DLD1 (cell line): ENCODE data around the gene SNX30.

ENCODE experiments used
- in situ Hi-C: cut with HindIII; loops from 2 replicates; pipeline ENCODE4 v1.10.0; 2017; ENCODE audit warnings: low sequenced_read_pairs

Gene SNX30

GRCh38 chr9:112873773-112874405, 123.3 kb downstream of the SNX30 start:
- in situ Hi-C loops: no loop called here

GRCh38 chr9:112878752-112879151, 128.2 kb downstream of the SNX30 start:
- in situ Hi-C loops: no loop called here

- in situ Hi-C loops: no loop called here
These were observed 130.1 kb downstream of the SNX30 start for GRCh38 chr9:112880650-112881049.

- in situ Hi-C loops: no loop called here
These were observed 130.8 kb downstream of the SNX30 start for GRCh38 chr9:112881331-112881730.

GRCh38 chr9:112884101-112884500, 133.5 kb downstream of the SNX30 start:
- in situ Hi-C loops: no loop called here

GRCh38 chr9:112884721-112885120, 134.2 kb downstream of the SNX30 start:
- in situ Hi-C loops: no loop called here

- in situ Hi-C loops: no loop called here
These were observed 134.8 kb downstream of the SNX30 start for GRCh38 chr9:112885324-112885723.

GRCh38 chr9:112886351-112886750, 135.8 kb downstream of the SNX30 start:
- in situ Hi-C loops: no loop called here

GRCh38 chr9:112887381-112887780, 136.8 kb downstream of the SNX30 start:
- in situ Hi-C loops: no loop called here

GRCh38 chr9:112890106-112891081, 139.8 kb downstream of the SNX30 start, which contains the start of gene SLC46A2:
Gene SLC46A2 (minus strand): TSS chr9:112890876. CDS start chr9:112890681, 195 bp downstream.
- in situ Hi-C loops: no loop called here

GRCh38 chr9:112891521-112891920, 141.0 kb downstream of the SNX30 start:
- in situ Hi-C loops: no loop called here

- in situ Hi-C loops: no loop called here
These were observed 142.4 kb downstream of the SNX30 start for GRCh38 chr9:112892981-112893380.

- in situ Hi-C loops: no loop called here
These were observed 143.5 kb downstream of the SNX30 start for GRCh38 chr9:112894041-112894440.

GRCh38 chr9:112894699-112895098, 144.1 kb downstream of the SNX30 start:
- in situ Hi-C loops: no loop called here

GRCh38 chr9:112896131-112896530, 145.6 kb downstream of the SNX30 start:
- in situ Hi-C loops: no loop called here

- in situ Hi-C loops: no loop called here
These were observed 148.3 kb downstream of the SNX30 start for GRCh38 chr9:112898872-112899311.

- in situ Hi-C loops: no loop called here
These were observed 149.9 kb downstream of the SNX30 start for GRCh38 chr9:112900488-112900887.

GRCh38 chr9:112900901-112901300, 150.3 kb downstream of the SNX30 start:
- in situ Hi-C loops: no loop called here

- in situ Hi-C loops: no loop called here
These were observed 154.5 kb downstream of the SNX30 start for GRCh38 chr9:112905084-112905483.

GRCh38 chr9:112911736-112912135, 161.2 kb downstream of the SNX30 start:
- in situ Hi-C loops: no loop called here

- in situ Hi-C loops: no loop called here
These were observed 162.1 kb downstream of the SNX30 start for GRCh38 chr9:112912636-112913035.

GRCh38 chr9:112913326-112913725, 162.8 kb downstream of the SNX30 start:
- in situ Hi-C loops: no loop called here
